HEK293T (cell line): Measurements from ENCODE around the gene ANKZF1.

Experiments used
- ARNT ChIP-seq: fragments of 450-650 bp; IDR thresholded peaks from 2 replicates; pipeline ENCODE4 v1.6.1; 2017; ENCODE audit warnings: mild to moderate bottlenecking
- BHLHE40 ChIP-seq: fragments of 450-650 bp; IDR thresholded peaks from 2 replicates; pipeline ENCODE4 v1.6.1; 2016; ENCODE audit warnings: mild to moderate bottlenecking, moderate library complexity, borderline replicate concordance
- ELF4 ChIP-seq: fragments of 450-650 bp; IDR thresholded peaks from 2 replicates; pipeline ENCODE4 v1.6.1; 2017; ENCODE audit warnings: antibody characterized with exemption
- FOXA1 ChIP-seq: fragments of 450-650 bp; IDR thresholded peaks from 2 replicates; pipeline ENCODE4 v1.6.1; 2016; ENCODE audit warnings: mild to moderate bottlenecking
- LEF1 ChIP-seq: fragments of 450-650 bp; IDR thresholded peaks from 2 replicates; pipeline ENCODE4 v1.6.1; 2017; ENCODE audit warnings: mild to moderate bottlenecking, borderline replicate concordance
- SP1 ChIP-seq: fragments of 450-650 bp; IDR thresholded peaks from 2 replicates; pipeline ENCODE4 v1.6.1; 2017
- SUZ12 ChIP-seq: fragments of 450-650 bp; IDR thresholded peaks from 2 replicates; pipeline ENCODE4 v1.6.1; 2016; ENCODE audit warnings: mild to moderate bottlenecking
- TARDBP ChIP-seq: fragments of 450-650 bp; IDR thresholded peaks from 2 replicates; pipeline ENCODE4 v1.6.1; 2016
- ZNF384 ChIP-seq: fragments of 450-650 bp; IDR thresholded peaks from 2 replicates; pipeline ENCODE4 v1.6.1; 2016
- TF ChIP-seq, protein P1 (sequence below): fragments of 450-650 bp; IDR thresholded peaks from 2 replicates; pipeline ENCODE4 v1.6.1; 2016

GRCh38 chr2:219270055-219270372 lies 40.4 kb downstream of the ANKZF1 start:
- TF ChIP-seq SUZ12, result no peak
- no peak for TF ChIP-seq TARDBP
- no peak for TF ChIP-seq ELF4
- no peak for TF ChIP-seq SP1
- no peak for TF ChIP-seq ZNF384
- TF ChIP-seq BHLHE40, result no peak
- no peak for TF ChIP-seq LEF1
- no peak for TF ChIP-seq ARNT
- TF ChIP-seq, protein P1, sequence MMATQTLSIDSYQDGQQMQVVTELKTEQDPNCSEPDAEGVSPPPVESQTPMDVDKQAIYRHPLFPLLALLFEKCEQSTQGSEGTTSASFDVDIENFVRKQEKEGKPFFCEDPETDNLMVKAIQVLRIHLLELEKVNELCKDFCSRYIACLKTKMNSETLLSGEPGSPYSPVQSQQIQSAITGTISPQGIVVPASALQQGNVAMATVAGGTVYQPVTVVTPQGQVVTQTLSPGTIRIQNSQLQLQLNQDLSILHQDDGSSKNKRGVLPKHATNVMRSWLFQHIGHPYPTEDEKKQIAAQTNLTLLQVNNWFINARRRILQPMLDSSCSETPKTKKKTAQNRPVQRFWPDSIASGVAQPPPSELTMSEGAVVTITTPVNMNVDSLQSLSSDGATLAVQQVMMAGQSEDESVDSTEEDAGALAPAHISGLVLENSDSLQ, result no peak
- TF ChIP-seq FOXA1, result no peak
